ENCODE measurements around the gene PAPSS1.
"Not testable (repeated sequence)": the region's sequence is repeated elsewhere in the genome, so short reads cannot be mapped to it uniquely, and the experiment has no call there.

Gene PAPSS1

DNA sequence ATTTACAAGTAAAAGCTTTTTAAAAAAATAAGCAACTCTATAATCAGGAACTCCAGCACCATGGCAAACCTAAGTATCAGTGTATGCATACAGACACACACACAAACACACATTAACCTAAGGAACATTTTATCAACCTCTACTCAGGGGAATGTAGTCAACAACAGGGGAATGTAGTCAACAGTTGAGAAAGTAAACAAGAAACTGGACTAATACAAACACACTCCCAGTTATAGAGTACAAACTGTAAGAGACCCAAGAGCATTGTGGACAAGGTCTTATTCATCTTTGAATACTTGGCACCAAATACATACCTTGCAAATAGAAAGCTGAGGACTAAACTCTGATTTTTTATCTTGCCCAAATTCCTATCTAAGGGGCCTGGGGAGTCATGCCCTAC is 36.2 kb downstream of the PAPSS1 start:
- no peak for DNase-seq

GRCh38 chr4:107682306-107682705 is 37.7 kb downstream of the PAPSS1 start:
- DNase-seq = no peak

- no peak for DNase-seq
These were observed 51.0 kb downstream of the PAPSS1 start for GRCh38 chr4:107669068-107669467.

DNA sequence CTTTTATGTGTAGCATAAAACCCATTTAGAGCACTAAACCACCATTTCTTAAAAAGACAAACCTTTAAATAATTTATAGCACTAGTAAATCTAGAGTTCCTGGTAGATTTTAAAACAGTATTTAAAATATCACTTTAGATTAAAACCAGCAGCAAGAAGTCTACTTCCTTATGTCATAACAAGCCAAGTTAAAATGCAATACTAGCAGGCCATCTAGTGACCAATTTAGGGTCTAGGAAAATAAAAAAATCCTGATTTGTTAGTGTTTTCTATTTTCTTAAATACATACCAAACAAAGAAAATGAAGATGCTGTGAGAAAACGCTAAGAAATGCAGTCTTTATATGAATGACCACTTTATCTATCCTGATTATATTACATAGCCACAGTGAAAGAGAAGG is 53.9 kb downstream of the PAPSS1 start:
- DNase-seq = no peak

GRCh38 chr4:107665001-107665400 is 55.0 kb downstream of the PAPSS1 start:
- no peak for DNase-seq

DNA sequence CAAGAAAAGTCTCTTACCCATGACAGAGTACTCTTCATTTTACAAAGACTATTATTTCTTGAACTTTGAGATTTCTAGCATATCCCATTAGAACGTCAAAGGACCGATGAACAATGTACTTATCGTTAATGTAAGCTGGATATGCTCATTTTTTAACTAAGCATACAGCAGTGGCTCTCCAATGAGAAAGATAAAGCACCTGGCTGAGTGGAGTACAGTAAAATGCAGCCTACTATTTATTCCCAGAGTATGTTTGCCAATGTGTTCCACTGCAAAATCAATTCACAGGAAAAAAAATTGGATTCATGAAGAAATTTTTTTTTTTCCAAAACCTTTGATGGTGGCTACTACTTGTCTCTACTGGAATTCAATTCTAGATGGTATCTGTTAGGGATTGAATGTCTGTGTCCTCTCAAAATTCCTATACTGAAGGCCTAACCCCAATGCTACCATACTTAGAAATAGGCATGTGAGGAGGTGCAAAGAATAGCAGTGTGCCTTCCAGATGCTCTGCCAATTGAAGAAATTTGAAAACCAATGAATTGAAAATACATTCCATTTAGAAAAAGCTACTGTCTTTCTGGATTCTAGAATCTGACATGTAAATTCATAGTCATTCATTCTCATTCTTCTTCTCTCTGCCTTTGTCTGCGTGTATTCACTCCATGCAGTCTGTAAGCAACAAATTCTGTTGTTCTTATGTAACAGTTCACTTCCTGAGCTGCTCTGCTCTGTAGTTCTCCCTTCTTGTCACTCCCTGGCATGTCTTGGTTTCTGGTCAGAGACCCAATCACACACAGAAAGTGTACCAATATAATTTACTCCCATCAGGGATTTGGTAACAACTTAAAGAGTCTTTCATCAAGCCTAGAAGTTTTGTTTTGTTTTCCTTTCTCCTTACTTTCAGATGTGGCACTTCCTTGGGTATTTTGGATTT is 61.4 kb downstream of the PAPSS1 start:
- no peak for DNase-seq

DNA sequence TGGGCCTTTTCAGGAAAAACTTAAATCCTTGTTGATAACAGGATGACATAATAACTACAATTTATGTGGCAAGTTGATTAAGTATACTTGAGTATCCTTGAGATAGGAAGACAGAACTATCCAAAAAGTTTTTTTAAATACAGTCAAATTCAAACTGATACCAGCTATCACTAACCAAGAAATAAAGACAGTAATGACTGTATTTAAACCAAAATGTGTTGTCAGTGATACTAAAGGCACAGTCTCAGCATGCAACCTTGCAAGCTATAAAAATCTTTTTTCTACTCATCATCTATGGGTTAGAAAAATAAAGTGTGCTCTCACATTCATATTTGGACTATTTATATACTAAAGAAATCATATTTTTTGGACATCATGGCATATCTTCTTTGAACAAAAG is 64.7 kb downstream of the PAPSS1 start:
- no peak for DNase-seq

- no peak for DNase-seq
These were observed 65.3 kb downstream of the PAPSS1 start for GRCh38 chr4:107654694-107655093.

DNA sequence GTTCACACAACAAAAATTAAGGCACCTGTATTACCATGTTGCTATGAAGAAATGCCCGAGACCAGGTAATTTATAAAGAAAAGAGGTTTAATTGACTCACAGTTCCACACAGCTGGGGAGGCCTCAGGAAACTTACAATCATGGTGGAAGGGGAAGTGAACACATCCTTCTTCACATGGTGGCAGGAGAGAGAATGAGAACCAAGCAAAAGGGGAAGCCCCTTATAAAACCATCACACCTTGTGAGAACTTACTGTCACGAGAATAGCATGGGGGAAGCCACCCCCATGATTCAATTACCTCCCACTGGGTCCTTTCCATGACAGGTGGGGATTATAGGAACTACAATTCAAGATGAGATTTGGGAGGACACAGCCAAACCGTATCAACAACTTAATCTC is 68.6 kb downstream of the PAPSS1 start:
- DNase-seq = not testable (repeated sequence)

DNA sequence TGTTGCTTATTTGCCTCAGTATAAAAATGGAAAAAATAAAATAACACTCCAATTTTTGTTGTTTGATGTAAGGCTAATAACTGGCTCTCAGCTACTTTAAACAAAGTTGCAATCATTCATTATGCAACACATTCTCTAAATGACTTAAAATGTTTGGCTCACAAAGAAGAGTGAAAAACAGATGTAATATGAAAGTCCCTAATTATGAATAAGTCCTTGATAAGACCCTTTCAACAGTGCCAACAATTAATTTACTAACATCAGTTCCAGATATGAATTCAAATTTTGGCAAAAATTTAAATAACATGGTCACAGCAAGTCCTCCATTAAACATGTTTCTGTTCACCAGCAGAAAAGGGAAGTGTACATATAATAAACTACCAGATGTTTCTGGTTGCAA is 69.8 kb downstream of the PAPSS1 start:
- DNase-seq = no peak

DNA sequence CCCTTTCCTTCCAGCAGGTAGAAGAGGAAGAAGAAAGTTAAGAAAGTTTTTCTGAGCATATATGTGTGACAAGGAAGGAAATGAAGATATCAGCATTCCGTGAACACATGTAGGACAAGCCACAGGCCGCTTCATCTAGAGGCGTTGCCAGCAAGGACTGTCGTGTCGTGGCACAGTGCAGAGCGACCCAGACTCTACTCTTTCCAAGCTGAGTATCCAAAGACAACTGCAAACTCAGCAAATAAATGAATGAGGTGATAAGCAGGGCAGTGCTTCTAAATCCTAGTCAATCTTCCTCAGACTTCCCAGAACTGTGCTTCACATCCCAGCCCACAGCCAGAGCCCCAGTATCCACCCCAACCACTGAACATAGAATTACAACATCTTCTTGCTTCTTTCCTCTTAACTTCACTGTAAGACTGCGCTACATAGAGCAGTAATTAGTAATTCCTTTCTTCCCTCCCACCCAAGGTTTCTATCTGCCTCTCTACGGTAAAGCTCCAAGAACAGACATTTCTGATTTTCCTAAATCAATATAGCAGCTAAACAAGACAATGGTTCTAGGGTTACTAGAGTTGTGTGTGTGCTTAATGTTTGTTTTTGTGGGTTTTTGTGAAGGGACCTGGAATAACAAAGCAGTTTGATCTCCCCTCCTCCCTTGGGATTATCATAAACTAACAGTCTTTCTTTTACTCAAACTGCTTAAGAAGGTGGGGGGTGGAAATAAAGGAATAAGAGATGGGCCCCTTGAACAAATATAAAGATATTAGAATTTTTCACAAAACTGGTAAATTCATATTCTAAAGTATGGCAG is 71.6 kb downstream of the PAPSS1 start:
- DNase-seq = no peak

GRCh38 chr4:107647591-107647990 is 72.4 kb downstream of the PAPSS1 start:
- DNase-seq = no peak

- DNase-seq = no peak
These were observed 74.4 kb downstream of the PAPSS1 start for GRCh38 chr4:107645604-107646003.

DNA sequence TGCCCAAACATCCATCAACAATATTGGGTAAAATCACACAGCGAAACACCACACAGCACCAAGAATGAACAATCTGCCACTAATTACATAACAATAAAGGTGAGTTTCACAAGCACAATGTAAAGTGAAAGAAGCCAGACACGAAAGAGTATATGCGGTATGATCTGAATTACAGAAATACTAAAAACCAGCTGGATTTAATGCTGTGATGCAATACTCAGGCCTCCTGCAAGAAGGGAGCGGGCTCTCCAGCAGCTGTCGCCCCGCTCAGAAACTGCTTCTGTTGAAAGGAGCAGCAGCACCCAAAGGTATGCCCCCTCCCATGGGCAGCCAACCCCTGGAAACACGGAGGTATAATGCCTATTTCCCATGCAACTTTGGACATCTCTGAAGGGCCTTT is 77.0 kb downstream of the PAPSS1 start:
- no peak for DNase-seq

DNA sequence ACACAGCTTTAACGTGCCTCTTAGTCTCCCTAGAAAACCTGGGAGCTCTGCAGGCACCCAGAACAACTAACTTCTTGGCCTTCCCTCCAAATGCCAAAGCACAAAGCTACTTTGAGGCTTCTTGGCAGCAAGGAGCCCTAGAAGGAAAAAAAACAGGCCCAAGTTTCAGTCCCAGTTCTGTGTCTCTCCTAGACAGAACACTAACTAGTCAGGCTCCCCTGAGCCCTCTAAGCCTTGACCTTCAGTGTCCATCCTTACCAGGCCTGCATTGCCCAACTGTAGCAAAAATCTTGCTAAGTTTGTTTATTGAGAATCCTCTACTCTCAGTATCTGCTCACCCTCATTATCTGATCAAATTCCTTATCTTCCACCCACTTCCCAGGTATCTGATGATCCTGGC is 79.2 kb downstream of the PAPSS1 start:
- DNase-seq = no peak

- DNase-seq = no peak
These were observed 79.8 kb downstream of the PAPSS1 start for GRCh38 chr4:107640197-107640596.

DNA sequence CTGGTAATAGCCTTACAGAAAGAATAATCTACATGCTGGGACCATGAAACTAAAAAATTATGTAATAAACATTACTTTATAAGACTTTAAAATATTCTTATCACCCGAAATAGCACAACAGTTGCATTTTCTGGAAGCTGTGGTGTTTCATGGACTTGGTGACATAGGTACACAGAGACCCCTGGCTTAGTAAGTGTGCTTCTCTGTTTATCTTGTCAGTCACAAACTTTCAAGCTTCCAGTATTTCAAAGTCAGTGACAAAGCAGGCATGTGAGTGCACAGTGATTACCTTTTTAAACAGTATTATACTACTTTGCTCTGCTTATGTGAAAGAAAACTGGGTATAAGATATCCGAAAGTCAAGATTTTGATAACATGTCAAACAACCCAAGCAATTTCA is 84.3 kb downstream of the PAPSS1 start:
- no peak for DNase-seq

DNA sequence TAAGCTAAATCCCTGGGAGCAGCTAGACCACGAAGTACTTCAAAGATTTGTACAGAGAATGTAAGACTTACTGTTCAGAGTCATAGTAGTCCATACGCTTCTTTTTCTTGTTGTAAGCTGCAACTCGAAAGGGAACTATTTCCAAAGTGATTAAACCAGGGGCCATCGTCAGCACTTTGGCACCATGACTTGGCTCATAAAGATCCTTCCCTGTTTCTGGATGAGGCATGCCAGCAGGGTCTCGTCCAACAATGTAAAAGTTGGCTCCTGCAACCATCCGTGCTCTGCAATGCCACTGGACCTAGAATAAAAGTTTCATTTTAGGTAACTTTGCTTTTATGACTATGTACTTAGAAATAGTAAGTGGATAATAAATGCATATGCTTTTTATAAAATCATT is 88.5 kb downstream of the PAPSS1 start:
- DNase-seq = no peak

DNA sequence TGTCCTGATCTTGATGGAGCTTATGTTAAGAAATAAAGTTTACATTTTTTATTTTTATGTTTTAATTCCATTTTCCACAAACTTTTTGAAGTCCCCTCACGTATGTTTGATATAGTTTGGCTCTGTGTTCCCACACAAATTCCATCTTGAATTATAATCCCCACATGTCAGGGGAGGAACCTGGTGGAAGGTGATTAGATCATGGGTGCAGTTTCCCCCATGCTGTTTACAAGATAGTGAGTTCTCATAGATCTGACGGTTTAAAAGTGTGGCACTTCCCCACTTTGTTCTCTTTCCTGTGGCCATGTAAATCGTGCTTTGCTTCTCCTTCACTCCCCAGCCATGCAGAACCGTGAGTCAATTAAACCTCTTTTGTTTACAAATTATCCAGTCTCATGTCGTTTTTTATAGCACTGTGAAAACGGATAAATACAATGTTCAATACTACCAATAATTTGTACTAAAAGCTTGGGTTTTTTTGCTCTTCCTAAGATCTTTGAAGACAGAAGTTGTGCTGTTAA is 89.8 kb downstream of the PAPSS1 start:
- no peak for DNase-seq

GRCh38 chr4:107629318-107629717 is 90.7 kb downstream of the PAPSS1 start:
- DNase-seq = no peak

- DNase-seq = no peak
These were observed 94.6 kb downstream of the PAPSS1 start for GRCh38 chr4:107625391-107625902.

DNA sequence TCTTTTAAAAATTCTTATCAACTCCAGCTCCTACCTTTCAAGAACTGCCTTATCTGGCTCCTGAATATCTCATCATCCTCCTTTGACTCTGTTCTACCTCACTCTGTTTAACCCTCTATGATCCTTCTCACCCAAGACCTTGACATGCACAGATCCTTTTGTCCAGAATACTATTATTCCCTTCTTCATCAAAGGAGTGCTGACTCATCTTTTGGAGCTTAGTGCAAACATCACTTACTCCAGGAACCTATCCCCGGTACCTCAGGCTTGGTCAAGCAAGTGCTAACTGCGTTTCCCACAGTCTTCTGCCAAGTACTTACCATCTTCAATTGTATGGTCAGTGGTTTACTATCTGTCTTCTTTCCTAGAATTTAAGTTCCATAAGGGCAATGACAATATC is 96.0 kb downstream of the PAPSS1 start:
- no peak for DNase-seq

- no peak for DNase-seq
These were observed 98.0 kb downstream of the PAPSS1 start for GRCh38 chr4:107622006-107622405.

DNA sequence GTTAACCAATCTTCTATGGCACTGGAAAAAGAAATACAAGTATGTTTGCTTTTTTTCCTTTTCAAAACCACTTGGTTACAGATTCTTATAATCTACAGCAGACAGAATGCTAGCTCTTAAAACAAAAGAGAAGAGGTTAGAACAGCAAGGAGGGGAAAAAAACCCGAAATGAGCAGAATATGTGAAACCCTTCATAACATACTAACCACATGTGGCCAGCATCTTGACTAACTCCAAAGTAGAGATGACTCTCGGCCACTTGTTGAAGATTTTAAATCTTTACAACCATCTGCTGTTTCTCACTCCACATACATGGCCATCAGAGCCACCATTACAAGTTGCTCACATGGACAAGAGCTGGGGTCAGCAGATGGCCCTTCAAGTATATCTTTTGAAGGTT is 100.3 kb downstream of the PAPSS1 start:
- no peak for DNase-seq
